Small intestine (tissue), 7 donors: ENCODE results near the gene OGFR. TPM values are rescaled to one million over a fixed set of nuclear protein-coding genes. Genes with fewer than 3 reads are reported as not detected.
A peak's percentile ranks its signal among the peaks of the same experiment; 100 is the strongest.

ENCODE experiments used
- DNase-seq, 2 donors: peaks; one replicate each; pipeline versions ENCODE4 v3.0.0 to v3.0.0-alpha.2; 2013
- FAIRE-seq: peaks from 2 replicates; lab custom pipeline; 2012; peaks lifted over from hg19 to GRCh38; lab: Jason Lieb, UNC
- H3K27ac ChIP-seq, 3 donors: one replicate each; pipeline ENCODE4 v1.5.1; 2013; ENCODE audit warnings: low read length in 2 of 3, mild to moderate bottlenecking in 2 of 3, control low read depth in 1 of 3, inconsistent platforms in 1 of 3, low read depth in 1 of 3, moderate library complexity in 1 of 3
- H3K27me3 ChIP-seq, 3 donors: one replicate each; pipeline ENCODE4 v1.6.1; 2013; ENCODE audit warnings: low read length in 3 of 3, inconsistent platforms in 1 of 3; ENCODE audit not compliant: control insufficient read depth in 3 of 3, insufficient read depth in 3 of 3
- H3K36me3 ChIP-seq, 3 donors: one replicate each; pipeline ENCODE4 v1.6.1; 2013; ENCODE audit warnings: low read length in 3 of 3, inconsistent platforms in 1 of 3, low read depth in 1 of 3, mild to moderate bottlenecking in 1 of 3, moderate library complexity in 1 of 3; ENCODE audit not compliant: control insufficient read depth in 3 of 3, insufficient read depth in 2 of 3
- H3K4me1 ChIP-seq, 3 donors: one replicate each; pipeline ENCODE4 v1.6.1; 2013; ENCODE audit warnings: low read length in 2 of 3, inconsistent platforms in 1 of 3, low read depth in 1 of 3, mild to moderate bottlenecking in 1 of 3, moderate library complexity in 1 of 3; ENCODE audit not compliant: control insufficient read depth in 3 of 3, insufficient read depth in 2 of 3
- H3K4me3 ChIP-seq, 3 donors: one replicate each; pipeline ENCODE4 v1.5.1; 2013; ENCODE audit warnings: low read length in 3 of 3, control low read depth in 1 of 3, inconsistent platforms in 1 of 3, low read depth in 1 of 3, mild to moderate bottlenecking in 1 of 3, moderate library complexity in 1 of 3
- H3K9me3 ChIP-seq, 2 donors: one replicate each; pipeline ENCODE4 v1.6.1; 2013; ENCODE audit warnings: low read depth in 1 of 2, low read length in 1 of 2; ENCODE audit not compliant: control insufficient read depth in 2 of 2, insufficient read depth in 1 of 2
- WGBS, 3 donors: extraction: QIAGEN DNeasy Blood & Tissue Kit; methylation state at CpG; one replicate each; pipeline ENCODE4 v1.1.7; 2013; 5-methylcytosine and 5-hydroxymethylcytosine counted together
- polyA plus RNA-seq, 4 donors: library from polyadenylated mRNA; stranded (reverse) in 3 of 4; unstranded in 1 of 4; fragments of 200-250 nt in 3 of 4; fragments of 120-200 nt in 1 of 4; gene quantifications; one replicate each; pipeline versions ENCODE4 v1.2.1 to v1.2.3, GENCODE V29; 2013
- donor health status: healthy with polysubstance abuse.
- donor health status: control.
- donor health status: control.
- donor health status: Bipolar disorder and iron deficiency.
- donor health status: healthy.

Gene OGFR
- polyA plus RNA-seq, 4 donors: 46.6 to 88.3 (median 66.3) TPM

DNA sequence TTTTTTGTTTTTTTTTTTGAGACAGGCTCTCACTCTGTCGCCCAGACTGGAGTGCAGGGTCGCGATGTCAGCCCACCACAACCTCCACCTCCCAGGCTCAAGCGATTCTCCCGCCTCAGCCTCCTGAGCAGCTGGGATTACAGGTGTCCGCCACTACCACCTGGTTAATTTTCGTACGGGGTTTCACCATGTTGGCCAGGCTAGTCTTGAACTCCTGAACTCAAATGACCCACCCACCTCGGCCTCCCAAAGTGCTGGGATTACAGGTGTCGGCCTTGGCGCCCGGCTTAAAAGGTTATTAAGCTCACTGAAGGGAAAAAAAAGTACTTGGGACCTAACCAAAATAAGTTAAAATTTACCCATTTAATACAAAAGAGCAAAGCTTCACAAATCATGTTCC, 55.1 kb downstream of the OGFR start:
- H3K27ac ChIP-seq: no peak overlapping the region
- no peak for DNase-seq
- FAIRE-seq: no peak
- no peak overlapping the region for H3K4me3 ChIP-seq
- H3K4me1 ChIP-seq: peaks cover 0 to 4% (median 4%) of the 10 kb centered on the region in 3 donors
- WGBS, 3 donors: 75 to 85% (median 81%) methylated on average over 12 of the region's 12 CpGs
- H3K9me3 ChIP-seq: peaks cover 0 to 14% of the 10 kb centered on the region in 2 donors
- peaks cover 0 to 14% (median 0%) of the 10 kb centered on the region in 3 donors for H3K36me3 ChIP-seq
- peaks cover 0 to 13% (median 2%) of the 10 kb centered on the region in 3 donors for H3K27me3 ChIP-seq

DNA sequence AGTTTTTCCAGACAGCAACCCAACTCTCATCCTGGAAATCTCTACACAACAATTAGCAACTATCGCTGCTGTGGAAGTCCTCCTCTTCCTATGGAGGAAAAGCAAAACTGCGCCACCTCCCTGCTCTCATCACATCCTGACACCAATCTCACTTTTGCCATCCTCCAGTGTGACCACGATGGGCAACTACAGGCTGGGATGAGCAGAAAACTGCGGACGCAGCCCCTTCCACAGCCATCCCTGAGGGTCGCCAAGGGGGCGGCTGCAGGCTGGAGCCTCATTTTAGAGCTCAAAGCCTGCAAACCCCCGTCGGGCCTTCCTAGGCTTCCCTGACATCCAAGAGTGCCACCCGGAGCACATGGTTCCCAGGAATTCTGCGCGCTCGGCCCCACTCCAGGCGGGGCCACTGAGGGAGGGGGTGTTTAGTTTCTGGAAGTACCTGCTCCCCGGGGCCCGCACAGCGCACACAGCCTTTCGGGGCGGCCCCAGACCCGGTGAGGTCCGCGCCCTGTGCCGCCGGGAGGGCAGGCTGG, 55.8 kb downstream of the OGFR start:
- H3K27ac ChIP-seq: no peak overlapping the region
- peaks cover 0 to 10% (median 0%) of the 10 kb centered on the region in 3 donors for H3K36me3 ChIP-seq
- DNase-seq (peak in 1 of 2 donors; percentile 29), FAIRE-seq (no peak)
- peak overlapping the region; percentile 21 to 72 (median 34) for H3K4me3 ChIP-seq
- peaks cover 0 to 13% (median 2%) of the 10 kb centered on the region in 3 donors for H3K27me3 ChIP-seq
- peaks cover 0 to 14% of the 10 kb centered on the region in 2 donors for H3K9me3 ChIP-seq
- 19 to 22% (median 19%) methylated on average over 15 to 24 of the region's 24 CpGs for WGBS, 3 donors
- peaks cover 0 to 4% (median 4%) of the 10 kb centered on the region in 3 donors for H3K4me1 ChIP-seq

DNA sequence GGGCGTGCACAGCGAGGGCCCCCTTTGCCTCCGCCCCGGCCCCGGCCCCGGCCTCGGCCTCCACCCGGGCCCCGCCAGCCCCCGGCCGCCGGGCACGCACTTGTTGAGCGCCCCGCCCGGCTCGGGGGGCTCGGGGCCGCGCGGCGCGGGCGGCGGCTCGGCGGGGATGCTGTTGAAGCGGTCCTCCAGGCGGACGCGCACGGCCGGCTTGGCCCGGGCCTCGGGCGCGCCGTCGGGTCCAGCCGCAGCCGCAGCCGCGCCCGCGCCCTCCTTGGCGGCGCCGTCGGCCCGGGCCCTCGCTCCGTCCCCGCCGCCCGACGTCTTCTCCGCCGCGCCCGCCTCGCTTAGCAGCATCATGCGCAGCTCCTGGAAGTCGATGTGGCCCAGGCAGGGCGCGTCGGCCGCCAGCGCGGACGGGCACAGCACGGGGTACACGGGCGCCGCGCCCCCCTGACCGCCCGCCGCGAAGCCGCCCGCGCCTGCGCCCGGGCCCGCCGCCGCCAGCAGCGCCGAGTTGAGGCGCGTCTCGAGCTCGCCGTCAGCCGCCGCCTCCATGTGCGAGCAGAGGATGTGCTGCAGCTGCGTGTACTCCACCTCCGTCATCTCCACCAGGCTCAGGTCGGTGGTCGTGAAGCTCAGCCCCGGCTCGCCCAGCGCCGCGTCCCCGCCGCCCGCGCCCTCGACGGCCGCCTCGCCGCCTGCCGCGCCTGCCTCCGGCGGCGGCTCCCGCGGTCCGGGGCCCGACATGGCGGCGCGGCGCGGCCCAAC, 56.5 kb downstream of the OGFR start:
- Histone ChIP-seq H3K9me3 (peaks cover 0 to 14% of the 10 kb centered on the region in 2 donors), H3K4me1 (peaks cover 0 to 4% (median 4%) of the 10 kb centered on the region in 3 donors), H3K36me3 (peaks cover 0 to 10% (median 0%) of the 10 kb centered on the region in 3 donors), H3K27me3 (peaks cover 0 to 13% (median 2%) of the 10 kb centered on the region in 3 donors), H3K4me3 (peak overlapping the region in 2 of 3 donors; percentile 45 to 72), H3K27ac (peak overlapping the region in 1 of 3 donors; percentile 60)
- DNase-seq (peak in 1 of 2 donors; percentile 67), FAIRE-seq (no peak)
- WGBS, 3 donors: 1% methylated on average over 44 to 129 of the region's 129 CpGs

DNA sequence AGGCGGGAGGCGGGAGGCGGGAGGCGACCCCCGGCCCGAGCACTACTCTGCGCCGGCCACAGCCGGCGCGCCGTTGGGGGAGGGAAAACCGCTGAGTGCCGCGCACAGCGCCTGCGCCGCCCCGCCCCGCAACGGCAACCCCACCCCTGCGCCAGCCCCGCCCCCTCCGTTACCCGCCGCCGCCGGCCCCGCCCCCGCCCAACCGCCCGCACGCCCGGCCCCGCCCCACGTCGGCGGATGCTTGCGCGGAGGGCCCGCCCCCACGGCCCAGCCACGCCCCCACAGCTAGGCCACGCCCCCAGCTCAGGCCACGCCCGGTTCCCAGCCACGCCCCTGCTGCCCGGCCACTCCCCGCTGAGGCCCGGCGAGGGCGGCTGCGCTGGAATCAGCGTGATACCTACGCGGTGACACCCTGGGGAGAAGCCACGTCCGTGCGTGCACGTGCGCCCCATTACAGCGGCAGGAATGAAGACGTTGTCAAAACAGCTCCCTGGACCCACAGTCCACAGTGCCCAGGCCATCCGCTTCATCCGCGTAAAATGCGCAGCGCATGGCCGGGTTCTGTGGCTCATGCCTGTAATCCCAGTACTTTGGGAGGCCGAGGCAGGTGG, 57.2 kb downstream of the OGFR start, which contains the start of gene TCFL5:
Gene TCFL5, minus strand, starts transcription at position 97 of the 611 bp plus-strand sequence. CDS start 152 bp downstream, outside the sequence.
- Histone ChIP-seq H3K27me3 (peaks cover 0 to 13% (median 2%) of the 10 kb centered on the region in 3 donors), H3K36me3 (peaks cover 0 to 6% (median 0%) of the 10 kb centered on the region in 3 donors), H3K9me3 (peaks cover 0 to 14% of the 10 kb centered on the region in 2 donors), H3K27ac (peak within 1 kb of the TSS in 2 of 3 donors; percentile 37 to 60), H3K4me3 (peak within 1 kb of the TSS; percentile 34 to 72 (median 45)), H3K4me1 (peaks cover 0 to 4% (median 4%) of the 10 kb centered on the region in 3 donors)
- 10 to 24% (median 12%) methylated on average over 27 to 70 of the region's 70 CpGs for WGBS, 3 donors
- FAIRE-seq (no peak), DNase-seq (peak; percentile 87 to 92)

Other genes with a start within 250 kb of the OGFR start
- 10 to 100 TPM in 1 of 4 donors, 1 to 10 TPM in 2, under 1 TPM in 1; 0.58 to 22.4 (median 3.5) TPM for gene SLCO4A1, start 162.3 kb upstream of the OGFR start, polyA plus RNA-seq
- gene NTSR1, start 96.0 kb upstream of the OGFR start, polyA plus RNA-seq: 1 to 10 TPM in 1 of 4 donors, under 1 TPM in 1, not detected in 2; 0.34 to 1.2 TPM
- 10 to 100 TPM; 11.5 to 17.0 (median 13.4) TPM for gene MRGBP, start 8.4 kb upstream of the OGFR start, polyA plus RNA-seq
- 10 to 100 TPM in 1 of 4 donors, 1 to 10 TPM in 3; 3.4 to 12.7 (median 5.9) TPM for gene COL9A3, start 12.2 kb downstream of the OGFR start, polyA plus RNA-seq
- gene TCFL5, start 57.0 kb downstream of the OGFR start, polyA plus RNA-seq: 1 to 10 TPM; 4.2 to 5.7 (median 4.6) TPM
- gene DIDO1, start 121.7 kb downstream of the OGFR start, polyA plus RNA-seq: 10 to 100 TPM; 11.6 to 49.4 (median 15.7) TPM
- gene GID8, start 133.3 kb downstream of the OGFR start, polyA plus RNA-seq: 10 to 100 TPM; 14.3 to 31.0 (median 17.1) TPM
- gene SLC17A9, start 147.9 kb downstream of the OGFR start, polyA plus RNA-seq: 10 to 100 TPM in 1 of 4 donors, 1 to 10 TPM in 2, under 1 TPM in 1; 0.22 to 11.2 (median 1.8) TPM
- gene BHLHE23, start 202.1 kb downstream of the OGFR start, polyA plus RNA-seq: not detected